IMR-90 (cell line): ENCODE data around the gene KCNJ1. TPM values are rescaled to one million over a fixed set of nuclear protein-coding genes. Genes with fewer than 3 reads are reported as not detected.

ENCODE experiments used
- ELK1 ChIP-seq: fragments of 150-350 bp; IDR thresholded peaks from 2 replicates; pipeline ENCODE4 v1.6.1; 2016; ENCODE audit warnings: low read depth, mild to moderate bottlenecking, low read length, moderate library complexity, borderline replicate concordance
- polyA plus RNA-seq, 3 experiments: library from polyadenylated mRNA; depleted of rRNA; stranded (reverse); fragments of >200 nt; gene quantifications; 2 replicates each; pipeline ENCODE4 v1.2.3, GENCODE V29; 2012; ENCODE audit warnings: low replicate concordance in 1 of 3
- total RNA-seq: library from RNA; depleted of rRNA; stranded (reverse); fragments of >200 nt; gene quantifications from 2 replicates; pipeline ENCODE4 v1.2.3, GENCODE V29; 2012

Gene KCNJ1
- total and polyA plus RNA-seq, 2 of the 4 experiments (the other 2 are of a cell fraction), result not detected

GRCh38 chr11:128888034-128888985, 21.2 kb upstream of the KCNJ1 start (continued):
- no peak for TF ChIP-seq ELK1
